HG03521 (cell line): ENCODE data around the gene MYH2.

Experiments
- ATAC-seq: cut with Tn5 transposase; IDR thresholded peaks from one replicate; pipeline ENCODE4 v1.9.1; 2021; ENCODE audit warnings: mild to moderate bottlenecking, moderate library complexity; ENCODE audit not compliant: unreplicated experiment

MYH2 gene

DNA sequence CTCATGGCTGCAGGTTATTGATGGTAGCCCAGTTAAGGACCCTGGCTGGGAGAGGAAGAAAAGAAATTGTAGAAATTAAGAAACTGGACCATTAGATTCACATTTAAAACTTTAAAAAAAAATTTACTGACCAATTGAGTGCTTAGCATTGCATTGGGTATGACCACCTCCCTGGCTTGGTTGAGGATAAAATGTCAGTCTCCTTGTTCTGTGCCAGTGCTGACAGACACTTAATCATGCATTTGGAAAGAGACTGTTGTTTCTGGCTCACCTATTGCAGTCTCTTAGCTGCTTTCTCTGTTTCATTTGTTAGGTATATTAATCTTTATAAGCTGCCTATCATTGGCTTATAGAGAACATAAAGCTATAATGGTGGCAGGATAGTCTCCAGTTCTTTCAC lies 32.8 kb downstream of the MYH2 start:
- ATAC-seq = no peak

DNA sequence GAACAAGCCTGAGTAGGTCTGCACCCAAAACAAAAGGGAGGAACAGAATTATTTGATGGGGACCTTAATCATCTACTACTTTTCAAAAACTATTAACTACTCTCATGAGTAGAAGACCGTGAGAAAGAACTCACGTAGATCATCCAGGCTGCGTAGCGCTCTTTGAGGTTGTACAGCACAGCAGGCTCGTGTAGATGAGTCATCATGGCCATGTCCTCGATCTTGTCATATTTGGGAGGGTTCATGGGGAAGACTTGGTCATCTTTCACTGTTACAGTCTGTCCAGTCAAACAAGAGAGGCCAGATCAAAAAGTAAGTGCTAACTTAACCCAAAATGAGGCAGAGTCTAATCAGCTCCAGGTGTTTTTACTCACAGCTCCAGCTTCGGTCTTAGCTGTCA lies 33.4 kb downstream of the MYH2 start:
- ATAC-seq = no peak

DNA sequence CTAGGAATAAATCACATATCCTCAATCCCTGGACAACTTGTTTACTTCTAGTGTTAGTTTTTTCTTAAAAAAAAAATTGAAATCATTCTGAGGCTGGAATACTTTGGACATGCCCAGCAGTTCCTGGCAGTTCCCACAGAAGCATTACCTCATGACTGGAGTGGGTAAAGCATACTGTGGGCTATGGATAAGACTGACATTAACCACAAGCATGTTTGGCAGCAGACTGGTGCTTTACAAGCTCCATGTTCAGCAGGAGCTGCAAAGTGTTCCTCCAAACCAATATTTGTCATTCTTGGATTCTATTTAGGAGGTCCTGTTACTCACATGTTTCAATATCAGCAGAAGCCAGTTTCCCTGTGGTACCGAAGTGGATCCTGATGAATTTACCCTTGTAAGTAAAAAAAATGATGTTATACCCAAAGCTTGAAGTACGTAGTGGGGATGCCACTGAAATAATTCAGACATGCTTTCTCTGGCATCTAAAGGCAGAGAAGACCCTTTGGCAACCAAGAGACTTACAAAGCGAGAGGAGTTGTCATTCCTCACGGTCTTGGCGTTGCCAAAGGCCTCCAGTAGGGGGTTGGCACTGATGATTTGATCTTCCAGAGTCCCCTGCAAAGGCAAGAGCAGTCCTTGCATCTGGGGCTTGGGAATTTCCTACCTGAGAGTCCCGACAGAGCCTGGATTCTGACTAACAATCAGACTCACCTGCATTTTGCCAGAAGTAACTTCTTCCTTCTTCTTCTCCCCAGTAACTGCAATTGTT lies 36.0 kb downstream of the MYH2 start:
- no peak for ATAC-seq

DNA sequence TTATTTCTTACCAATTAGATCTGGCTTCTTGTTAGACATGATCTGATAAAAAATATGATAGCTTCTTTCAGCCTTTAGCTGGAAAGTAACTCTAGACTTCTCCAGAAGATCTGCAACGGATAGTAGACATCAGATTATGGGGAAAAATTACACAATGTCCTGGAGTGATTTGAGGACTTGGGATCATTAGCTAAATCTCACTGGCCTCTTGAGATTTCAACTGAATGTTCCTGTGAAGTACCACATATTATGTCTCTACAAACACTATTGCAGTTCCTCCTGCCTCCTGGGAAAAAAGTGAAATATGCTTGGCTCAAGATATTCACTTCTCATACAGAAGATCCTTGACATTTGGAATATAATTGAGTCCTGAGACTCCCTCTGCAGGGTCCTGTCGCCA lies 36.6 kb downstream of the MYH2 start:
- no peak for ATAC-seq

DNA sequence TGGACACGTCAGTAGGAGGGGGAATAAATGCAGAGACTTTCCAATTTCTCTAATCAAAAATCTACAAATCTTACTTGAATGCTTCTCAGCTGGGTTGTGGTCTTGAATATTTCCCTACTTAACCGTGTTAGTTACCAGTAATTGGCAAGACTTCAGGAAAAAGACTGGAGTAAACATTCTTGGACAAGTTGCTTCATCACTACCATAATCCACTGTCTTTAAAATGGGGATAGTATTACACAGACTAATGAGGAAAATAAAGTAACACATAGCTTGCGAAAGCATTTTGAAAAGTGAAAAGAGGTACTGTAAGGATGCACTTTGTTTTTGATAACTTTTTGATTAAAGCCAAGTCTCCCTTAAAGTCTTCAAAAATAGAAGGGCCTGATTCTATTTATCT lies 49.5 kb downstream of the MYH2 start:
- ATAC-seq = no peak

DNA sequence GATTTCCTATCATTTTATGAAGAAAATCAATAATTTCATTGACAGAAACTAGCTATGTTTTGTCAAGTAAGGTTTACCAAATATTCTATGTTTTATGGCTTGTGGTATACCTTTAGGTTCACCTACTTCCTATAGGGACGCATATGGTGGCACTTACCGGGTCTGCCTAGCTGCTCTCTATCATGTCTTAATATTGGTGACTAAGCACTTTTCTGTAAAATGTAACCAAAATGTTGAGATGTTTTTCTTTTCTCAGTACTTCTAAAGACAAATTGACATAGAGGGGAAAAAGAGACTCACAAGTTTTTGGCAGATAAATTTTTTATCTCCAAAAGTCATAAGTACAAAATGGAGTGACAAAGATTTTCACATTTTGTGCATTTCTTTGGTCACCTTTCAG lies 57.5 kb downstream of the MYH2 start:
- ATAC-seq = no peak

DNA sequence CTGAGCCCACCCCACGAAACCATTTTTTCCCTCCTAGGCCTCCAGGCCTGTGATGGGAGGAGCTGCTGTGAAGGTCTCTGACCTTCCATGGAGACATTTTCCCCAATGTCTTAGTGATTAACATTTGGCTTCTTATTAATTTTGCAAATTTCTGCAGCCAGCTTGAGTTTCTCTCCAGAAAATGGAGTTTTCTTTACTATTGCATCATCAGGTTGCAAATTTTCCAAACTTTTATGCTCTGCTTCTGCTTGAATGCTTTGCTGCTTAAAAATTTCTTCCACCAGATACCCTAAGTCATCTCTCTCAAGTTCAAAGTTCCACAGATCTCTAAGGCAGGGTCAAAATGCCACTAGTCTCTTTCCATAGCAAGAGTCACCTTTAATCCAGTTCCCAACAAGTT lies 67.2 kb downstream of the MYH2 start:
- ATAC-seq = no peak

DNA sequence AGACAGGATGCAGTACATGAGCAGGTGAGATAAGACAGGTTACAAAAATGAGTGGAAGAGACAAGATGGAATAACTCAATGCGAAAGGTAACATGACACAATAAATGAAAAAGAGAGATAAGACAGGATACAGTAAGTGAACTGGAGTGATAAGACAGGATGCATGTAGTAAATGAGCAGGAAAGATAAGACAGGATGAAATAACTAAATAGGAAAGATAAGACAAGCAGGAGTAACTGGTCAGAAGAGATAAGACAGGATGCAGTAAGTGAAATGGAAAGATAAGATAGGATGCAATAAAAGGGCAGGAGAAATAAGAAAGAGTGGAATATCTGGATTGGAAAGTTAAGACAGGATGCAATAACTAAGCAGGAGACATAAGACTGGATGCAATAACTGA lies 71.8 kb downstream of the MYH2 start:
- no peak for ATAC-seq

DNA sequence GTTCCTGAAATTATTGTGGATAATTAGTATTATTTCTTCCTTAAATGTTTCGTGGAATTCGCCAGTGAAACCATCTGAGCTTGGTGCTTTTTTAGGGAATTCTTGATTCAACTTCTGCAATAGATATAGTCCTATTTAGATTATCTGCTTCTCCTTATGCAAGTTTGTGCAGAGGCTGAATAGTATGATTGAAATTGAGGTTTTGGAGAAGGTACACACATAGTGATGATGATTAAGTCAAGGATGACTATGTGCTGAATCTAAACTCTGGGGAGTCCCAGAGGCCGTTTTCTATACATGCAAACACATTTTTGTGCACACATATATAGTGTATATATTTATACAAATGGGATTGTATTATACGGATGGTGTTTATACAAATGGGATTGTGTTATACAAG lies 74.9 kb downstream of the MYH2 start:
- no peak for ATAC-seq

DNA sequence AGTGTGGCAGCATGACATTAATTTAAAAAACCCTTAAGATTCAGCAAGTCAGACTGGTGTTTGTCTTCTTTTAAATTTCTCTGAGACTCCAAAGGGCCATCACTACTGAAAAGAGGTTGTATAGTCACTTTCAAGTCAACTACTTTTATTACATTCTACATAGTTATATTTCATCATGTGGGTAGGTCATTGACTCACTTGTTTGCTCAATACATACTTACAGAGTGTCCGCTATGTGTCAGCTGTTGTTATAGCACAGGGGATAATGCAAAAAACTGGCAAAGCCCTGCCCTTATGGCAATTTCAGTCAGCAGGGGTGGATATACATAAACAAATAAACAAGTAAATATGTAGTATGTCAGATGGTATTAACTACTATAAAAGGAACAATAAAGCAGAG lies 77.6 kb downstream of the MYH2 start:
- no peak for ATAC-seq
